ENCODE data around the gene ZNF554. TPM values are rescaled to one million over a fixed set of nuclear protein-coding genes. Genes with fewer than 3 reads are reported as not detected.

The ZNF554 gene
- total and polyA plus RNA-seq, 4 donors = 0.94 to 3.3 (median 2.1) TPM

DNA sequence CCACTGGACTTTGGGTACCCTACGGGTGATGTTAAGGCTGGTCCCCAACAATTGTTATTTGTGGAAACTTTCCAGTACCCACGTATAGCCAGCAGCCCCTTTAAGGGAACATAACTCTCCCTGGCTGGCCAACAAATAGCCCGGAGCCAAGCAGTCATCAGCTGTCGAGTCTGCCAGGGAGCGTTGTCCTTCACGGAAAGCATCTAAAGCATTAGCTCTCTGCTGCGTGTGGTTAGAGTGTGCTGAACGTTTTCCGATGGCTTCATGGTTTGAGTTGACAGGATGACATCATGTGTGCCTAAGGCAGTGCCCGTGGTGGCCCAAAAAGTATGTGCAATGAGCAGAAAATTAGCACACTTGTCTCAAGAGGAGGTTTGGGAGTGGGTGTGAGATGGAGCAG lies 44.1 kb downstream of the ZNF554 start:
- TF ChIP-seq SP1 (IDR thresholded peaks at IDR 0.05) = no peak
- TF ChIP-seq, protein P1, sequence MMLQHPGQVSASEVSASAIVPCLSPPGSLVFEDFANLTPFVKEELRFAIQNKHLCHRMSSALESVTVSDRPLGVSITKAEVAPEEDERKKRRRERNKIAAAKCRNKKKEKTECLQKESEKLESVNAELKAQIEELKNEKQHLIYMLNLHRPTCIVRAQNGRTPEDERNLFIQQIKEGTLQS (IDR thresholded peaks at IDR 0.05) = no peak
- TF ChIP-seq, protein P2, sequence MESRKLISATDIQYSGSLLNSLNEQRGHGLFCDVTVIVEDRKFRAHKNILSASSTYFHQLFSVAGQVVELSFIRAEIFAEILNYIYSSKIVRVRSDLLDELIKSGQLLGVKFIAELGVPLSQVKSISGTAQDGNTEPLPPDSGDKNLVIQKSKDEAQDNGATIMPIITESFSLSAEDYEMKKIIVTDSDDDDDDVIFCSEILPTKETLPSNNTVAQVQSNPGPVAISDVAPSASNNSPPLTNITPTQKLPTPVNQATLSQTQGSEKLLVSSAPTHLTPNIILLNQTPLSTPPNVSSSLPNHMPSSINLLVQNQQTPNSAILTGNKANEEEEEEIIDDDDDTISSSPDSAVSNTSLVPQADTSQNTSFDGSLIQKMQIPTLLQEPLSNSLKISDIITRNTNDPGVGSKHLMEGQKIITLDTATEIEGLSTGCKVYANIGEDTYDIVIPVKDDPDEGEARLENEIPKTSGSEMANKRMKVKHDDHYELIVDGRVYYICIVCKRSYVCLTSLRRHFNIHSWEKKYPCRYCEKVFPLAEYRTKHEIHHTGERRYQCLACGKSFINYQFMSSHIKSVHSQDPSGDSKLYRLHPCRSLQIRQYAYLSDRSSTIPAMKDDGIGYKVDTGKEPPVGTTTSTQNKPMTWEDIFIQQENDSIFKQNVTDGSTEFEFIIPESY (IDR thresholded peaks at IDR 0.05) = no peak
- TF ChIP-seq YY1 (IDR thresholded peaks at IDR 0.05) = no peak
- TF ChIP-seq, protein P3, sequence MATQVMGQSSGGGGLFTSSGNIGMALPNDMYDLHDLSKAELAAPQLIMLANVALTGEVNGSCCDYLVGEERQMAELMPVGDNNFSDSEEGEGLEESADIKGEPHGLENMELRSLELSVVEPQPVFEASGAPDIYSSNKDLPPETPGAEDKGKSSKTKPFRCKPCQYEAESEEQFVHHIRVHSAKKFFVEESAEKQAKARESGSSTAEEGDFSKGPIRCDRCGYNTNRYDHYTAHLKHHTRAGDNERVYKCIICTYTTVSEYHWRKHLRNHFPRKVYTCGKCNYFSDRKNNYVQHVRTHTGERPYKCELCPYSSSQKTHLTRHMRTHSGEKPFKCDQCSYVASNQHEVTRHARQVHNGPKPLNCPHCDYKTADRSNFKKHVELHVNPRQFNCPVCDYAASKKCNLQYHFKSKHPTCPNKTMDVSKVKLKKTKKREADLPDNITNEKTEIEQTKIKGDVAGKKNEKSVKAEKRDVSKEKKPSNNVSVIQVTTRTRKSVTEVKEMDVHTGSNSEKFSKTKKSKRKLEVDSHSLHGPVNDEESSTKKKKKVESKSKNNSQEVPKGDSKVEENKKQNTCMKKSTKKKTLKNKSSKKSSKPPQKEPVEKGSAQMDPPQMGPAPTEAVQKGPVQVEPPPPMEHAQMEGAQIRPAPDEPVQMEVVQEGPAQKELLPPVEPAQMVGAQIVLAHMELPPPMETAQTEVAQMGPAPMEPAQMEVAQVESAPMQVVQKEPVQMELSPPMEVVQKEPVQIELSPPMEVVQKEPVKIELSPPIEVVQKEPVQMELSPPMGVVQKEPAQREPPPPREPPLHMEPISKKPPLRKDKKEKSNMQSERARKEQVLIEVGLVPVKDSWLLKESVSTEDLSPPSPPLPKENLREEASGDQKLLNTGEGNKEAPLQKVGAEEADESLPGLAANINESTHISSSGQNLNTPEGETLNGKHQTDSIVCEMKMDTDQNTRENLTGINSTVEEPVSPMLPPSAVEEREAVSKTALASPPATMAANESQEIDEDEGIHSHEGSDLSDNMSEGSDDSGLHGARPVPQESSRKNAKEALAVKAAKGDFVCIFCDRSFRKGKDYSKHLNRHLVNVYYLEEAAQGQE (IDR thresholded peaks at IDR 0.05) = no peak
- H3K27me3 ChIP-seq (ENCODE audit: control insufficient read depth in 4 of 4, insufficient read depth in 4 of 4, low read length in 3 of 4) = no peaks in the 10 kb centered on the region
- 72% methylated on average over 10 of the region's 10 CpGs for WGBS
- no peak overlapping the region for H3K27ac ChIP-seq (ENCODE audit: low read depth in 1 of 2, low read length in 2 of 2)
- no peaks in the 10 kb centered on the region for H3K36me3 ChIP-seq (ENCODE audit: control insufficient read depth in 4 of 4, insufficient read depth in 3 of 4, low read depth in 1 of 4, low read length in 3 of 4)
- H3K4me3 ChIP-seq (ENCODE audit: low read depth in 1 of 3, low read length in 3 of 3) = no peak overlapping the region
- H3K9ac ChIP-seq (ENCODE audit: low read depth in 1 of 2, low read length in 2 of 2) = no peak overlapping the region
- H3K4me1 ChIP-seq (ENCODE audit: control insufficient read depth in 4 of 4, insufficient read depth in 4 of 4, low read length in 3 of 4) = no peaks in the 10 kb centered on the region
- DNase-seq (ENCODE audit: low spot score) = no peak
- H3K9me3 ChIP-seq (ENCODE audit: control insufficient read depth in 4 of 4, low read length in 3 of 4) = peaks cover 6 to 13% (median 10%) of the 10 kb centered on the region in 4 donors

DNA sequence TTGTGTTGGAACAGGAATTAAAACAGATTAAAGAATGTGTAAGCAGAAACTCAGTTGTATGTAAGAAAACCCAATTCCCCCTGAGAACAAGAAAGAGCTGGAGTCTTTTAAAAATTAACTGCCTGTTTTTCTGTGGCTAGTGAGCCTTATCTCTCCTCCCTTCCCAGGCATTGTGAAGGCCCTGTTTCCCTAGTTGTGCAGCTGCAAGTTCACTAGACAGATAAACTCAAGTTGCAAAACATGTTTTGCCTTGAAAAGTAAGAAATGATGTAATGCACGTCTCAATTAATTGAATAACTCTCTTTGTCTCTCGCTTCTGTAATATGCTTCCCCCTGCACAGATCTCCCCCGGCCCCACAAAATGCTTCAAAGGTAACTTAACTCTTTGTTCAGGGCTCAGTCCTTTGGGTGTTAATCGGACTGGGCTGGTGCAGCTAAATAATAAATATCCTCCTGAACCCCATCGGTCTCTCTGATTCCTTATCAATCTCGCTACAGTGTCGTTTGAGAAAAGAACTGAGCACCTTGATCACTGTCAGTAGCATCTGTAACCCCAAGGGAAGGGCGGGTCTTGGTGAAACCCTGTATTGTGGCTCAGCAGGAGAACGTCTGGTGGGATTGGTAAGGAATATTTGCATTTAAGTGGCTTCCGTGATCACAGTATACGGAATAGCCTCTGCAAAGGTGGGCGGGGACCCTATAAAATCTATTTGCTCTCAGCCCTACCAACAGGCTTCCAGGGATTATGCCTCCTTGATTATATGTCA lies 45.8 kb downstream of the ZNF554 start:
- Histone ChIP-seq H3K36me3 (ENCODE audit: control insufficient read depth in 4 of 4, insufficient read depth in 3 of 4, low read depth in 1 of 4, low read length in 3 of 4) (no peaks in the 10 kb centered on the region), H3K9ac (ENCODE audit: low read depth in 1 of 2, low read length in 2 of 2) (no peak overlapping the region), H3K4me1 (ENCODE audit: control insufficient read depth in 4 of 4, insufficient read depth in 4 of 4, low read length in 3 of 4) (no peaks in the 10 kb centered on the region), H3K27ac (ENCODE audit: low read depth in 1 of 2, low read length in 2 of 2) (no peak overlapping the region), H3K4me3 (ENCODE audit: low read depth in 1 of 3, low read length in 3 of 3) (no peak overlapping the region), H3K27me3 (ENCODE audit: control insufficient read depth in 4 of 4, insufficient read depth in 4 of 4, low read length in 3 of 4) (no peaks in the 10 kb centered on the region), H3K9me3 (ENCODE audit: control insufficient read depth in 4 of 4, low read length in 3 of 4) (peaks cover 0 to 6% (median 5%) of the 10 kb centered on the region in 4 donors)
- WGBS = 40% methylated on average over 12 of the region's 12 CpGs
- DNase-seq (ENCODE audit: low spot score) = no peak
- TF ChIP-seq YY1 (IDR thresholded peaks at IDR 0.05) = no peak
- TF ChIP-seq FOXA1 (IDR thresholded peaks at IDR 0.05) = no peak
- TF ChIP-seq, protein P2 (IDR thresholded peaks at IDR 0.05) = no peak
- no peak for TF ChIP-seq FOXA2 (IDR thresholded peaks at IDR 0.05)
- TF ChIP-seq, protein P1 (IDR thresholded peaks at IDR 0.05) = no peak
- no peak for TF ChIP-seq HNF4A (conservative IDR thresholded peaks at IDR 0.05)
- no peak for TF ChIP-seq RAD21 (IDR thresholded peaks at IDR 0.05)
- no peak for TF ChIP-seq NR2F2 (IDR thresholded peaks at IDR 0.05)
- TF ChIP-seq, protein P3 (IDR thresholded peaks at IDR 0.05) = no peak
- TF ChIP-seq, protein P4, sequence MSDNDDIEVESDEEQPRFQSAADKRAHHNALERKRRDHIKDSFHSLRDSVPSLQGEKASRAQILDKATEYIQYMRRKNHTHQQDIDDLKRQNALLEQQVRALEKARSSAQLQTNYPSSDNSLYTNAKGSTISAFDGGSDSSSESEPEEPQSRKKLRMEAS (IDR thresholded peaks at IDR 0.05) = no peak
- TF ChIP-seq EGR1 (IDR thresholded peaks at IDR 0.05; ENCODE audit: low read depth in 2 of 2) = no peak
- no peak for TF ChIP-seq RXRA (IDR thresholded peaks at IDR 0.05)
- TF ChIP-seq GABPA (IDR thresholded peaks at IDR 0.05 in 1 of 2, conservative IDR thresholded peaks at IDR 0.05 in 1 of 2) = no peak
- TF ChIP-seq TAF1 (conservative IDR thresholded peaks at IDR 0.05) = no peak
- TF ChIP-seq SP1 (IDR thresholded peaks at IDR 0.05) = no peak
- no peak for TF ChIP-seq HNF4G (IDR thresholded peaks at IDR 0.05)
